RWPE2 (cell line): ENCODE results near the gene ZC3H13.

ENCODE experiments used
- ATAC-seq: fragments of 200-7000 bp; cut with Tn5 transposase; 3 replicates; pipeline ENCODE4 v1.9.1; 2021; ENCODE audit warnings: low read depth
- DNase-seq: peaks from one replicate; pipeline ENCODE4 v3.0.0-alpha.2; 2020; ENCODE audit warnings: low spot score
- H3K27ac ChIP-seq: fragments of 450-650 bp; 2 replicates; pipeline ENCODE4 v1.5.1; 2017; ENCODE audit warnings: mild to moderate bottlenecking; ENCODE audit not compliant: poor library complexity, severe bottlenecking
- H3K27me3 ChIP-seq: fragments of 250-450 bp; sonication (Bioruptor Pico); 2 replicates; pipeline ENCODE4 v1.5.1; 2021; ENCODE audit warnings: mild to moderate bottlenecking, moderate library complexity; ENCODE audit not compliant: insufficient read depth, poor library complexity, severe bottlenecking
- H3K36me3 ChIP-seq: fragments of 250-450 bp; sonication (Bioruptor Pico); 2 replicates; pipeline ENCODE4 v1.5.1; 2020; ENCODE audit warnings: low read depth, mild to moderate bottlenecking, moderate library complexity
- H3K4me1 ChIP-seq: fragments of 250-450 bp; sonication (Bioruptor Pico); 2 replicates; pipeline ENCODE4 v1.5.1; 2021; ENCODE audit warnings: mild to moderate bottlenecking, moderate library complexity; ENCODE audit not compliant: insufficient read depth, poor library complexity, severe bottlenecking
- H3K4me3 ChIP-seq: fragments of 250-450 bp; sonication (Bioruptor Pico); 2 replicates; pipeline ENCODE4 v1.5.1; 2021; ENCODE audit warnings: mild to moderate bottlenecking, moderate library complexity; ENCODE audit not compliant: severe bottlenecking
- H3K9me3 ChIP-seq: fragments of 250-450 bp; sonication (Bioruptor Pico); 2 replicates; pipeline ENCODE4 v1.5.1; 2021; ENCODE audit warnings: mild to moderate bottlenecking, moderate library complexity; ENCODE audit not compliant: severe bottlenecking
- CTCF ChIP-seq: fragments of 450-650 bp; IDR thresholded peaks from one replicate; pipeline ENCODE4 v1.5.1; 2017; ENCODE audit warnings: mild to moderate bottlenecking, moderate library complexity; ENCODE audit not compliant: poor library complexity, severe bottlenecking

Gene ZC3H13

GRCh38 chr13:46100191-46100815 is 47.8 kb upstream of the ZC3H13 start:
- Histone ChIP-seq H3K4me1 (no peaks in the 10 kb centered on the region), H3K27ac (no peak overlapping the region), H3K36me3 (no peaks in the 10 kb centered on the region), H3K9me3 (no peaks in the 10 kb centered on the region), H3K4me3 (no peak overlapping the region), H3K27me3 (no peaks in the 10 kb centered on the region)
- TF ChIP-seq CTCF, result no peak
- ATAC-seq (no peak), DNase-seq (no peak)

- Histone ChIP-seq H3K27me3 (no peaks in the 10 kb centered on the region), H3K4me1 (no peaks in the 10 kb centered on the region), H3K9me3 (no peaks in the 10 kb centered on the region), H3K27ac (no peak overlapping the region), H3K4me3 (no peak overlapping the region), H3K36me3 (no peaks in the 10 kb centered on the region)
- no peak for TF ChIP-seq CTCF
- no peak for ATAC-seq
- DNase-seq, result no peak
Measured at GRCh38 chr13:46097663-46098062, 45.1 kb upstream of the ZC3H13 start.

- no peak overlapping the region for H3K4me3 ChIP-seq
- ATAC-seq (no peak), DNase-seq (no peak)
- no peak overlapping the region for H3K27ac ChIP-seq
- H3K4me1 ChIP-seq, result no peaks in the 10 kb centered on the region
- no peaks in the 10 kb centered on the region for H3K9me3 ChIP-seq
- no peak for TF ChIP-seq CTCF
- no peaks in the 10 kb centered on the region for H3K27me3 ChIP-seq
- H3K36me3 ChIP-seq, result no peaks in the 10 kb centered on the region
Measured at GRCh38 chr13:46097015-46097414, 44.5 kb upstream of the ZC3H13 start.

- no peak for TF ChIP-seq CTCF
- H3K27me3 ChIP-seq, result no peaks in the 10 kb centered on the region
- H3K4me1 ChIP-seq, result no peaks in the 10 kb centered on the region
- H3K4me3 ChIP-seq, result no peak overlapping the region
- ATAC-seq, result no peak
- no peak for DNase-seq
- no peaks in the 10 kb centered on the region for H3K36me3 ChIP-seq
- H3K9me3 ChIP-seq, result no peaks in the 10 kb centered on the region
- H3K27ac ChIP-seq, result no peak overlapping the region
Measured at GRCh38 chr13:46094478-46094877, 41.9 kb upstream of the ZC3H13 start.

GRCh38 chr13:46088821-46089562 is 36.4 kb upstream of the ZC3H13 start:
- Histone ChIP-seq H3K4me1 (no peaks in the 10 kb centered on the region), H3K27me3 (no peaks in the 10 kb centered on the region), H3K27ac (no peak overlapping the region), H3K4me3 (no peak overlapping the region), H3K9me3 (no peaks in the 10 kb centered on the region), H3K36me3 (no peaks in the 10 kb centered on the region)
- no peak for ATAC-seq
- no peak for DNase-seq
- TF ChIP-seq CTCF, result no peak
